Sigmoid colon (tissue), 7 donors: ENCODE measurements around the gene ABHD16A. TPM values are rescaled to one million over a fixed set of nuclear protein-coding genes. Genes with fewer than 3 reads are reported as not detected.

Experiments used
- DNase-seq: peaks from one replicate; pipeline ENCODE4 v3.0.0-alpha.2; 2019
- H3K27ac ChIP-seq, 4 donors: fragments of 200-600 bp; sonication (generic); one replicate each; pipeline ENCODE4 v1.5.1; 2016 to 2019; ENCODE audit warnings: mild to moderate bottlenecking in 1 of 4
- H3K27me3 ChIP-seq, 3 donors: fragments of 200-600 bp; sonication (generic); one replicate each; pipeline ENCODE4 v1.5.1; 2019; ENCODE audit warnings: mild to moderate bottlenecking in 1 of 3
- H3K36me3 ChIP-seq, 4 donors: fragments of 200-600 bp; sonication (generic); one replicate each; pipeline ENCODE4 v1.5.1; 2016 to 2019
- H3K4me1 ChIP-seq, 4 donors: fragments of 200-600 bp; sonication (generic); one replicate each; pipeline ENCODE4 v1.5.1; 2017 to 2019
- H3K4me3 ChIP-seq, 4 donors: fragments of 200-600 bp; sonication (generic); one replicate each; pipeline ENCODE4 v1.5.1; 2017 to 2019; ENCODE audit warnings: mild to moderate bottlenecking in 2 of 4, moderate library complexity in 1 of 4
- H3K9me3 ChIP-seq, 4 donors: fragments of 200-600 bp in 3 of 4; sonication (generic) in 3 of 4; one replicate each; pipeline versions ENCODE4 v1.5.1 to v1.6.1; 2013 to 2019
- EP300 ChIP-seq, 4 donors: sonication (generic); formaldehyde crosslinking; IDR thresholded peaks; one replicate each; pipeline ENCODE4 v1.6.1; 2017; ENCODE audit warnings: antibody characterized with exemption in 4 of 4
- POLR2A ChIP-seq, 2 donors: fragments of 450-650 bp; IDR thresholded peaks; one replicate each; pipeline ENCODE4 v1.6.1; 2016; ENCODE audit warnings: antibody characterized with exemption in 2 of 2, mild to moderate bottlenecking in 2 of 2, moderate library complexity in 2 of 2
- POLR2AphosphoS5 ChIP-seq, 4 donors: sonication (generic); formaldehyde crosslinking; IDR thresholded peaks; one replicate each; pipeline ENCODE4 v1.6.1; 2017; ENCODE audit warnings: antibody characterized with exemption in 4 of 4
- WGBS, 2 donors: extraction: QIAGEN DNeasy Blood & Tissue Kit; methylation state at CpG; one replicate each; pipeline ENCODE4 v1.1.7; 2013; 5-methylcytosine and 5-hydroxymethylcytosine counted together
- intact Hi-C: fragments of 100-400 bp; cut with DNase I; formaldehyde crosslinking; loops from one replicate; pipeline ENCODE4 v1.15.1; 2023
- polyA plus RNA-seq, 3 donors: library from polyadenylated mRNA; stranded (reverse); fragments of 200-250 nt; gene quantifications; one replicate each; pipeline ENCODE4 v1.2.3, GENCODE V29; 2013
- total RNA-seq, 4 donors: library from RNA; depleted of rRNA; stranded (reverse); fragments of >200 nt; gene quantifications; one replicate each; pipeline ENCODE4 v1.1.0, GENCODE V29; 2016
- TF ChIP-seq, protein P1 (sequence below), 4 experiments: fragments of 450-650 bp in 3 of 4; fragments of 200-600 bp in 1 of 4; IDR thresholded peaks; one replicate each; pipeline ENCODE4 v1.5.1; 2016 to 2019; ENCODE audit warnings: antibody characterized with exemption in 4 of 4, mild to moderate bottlenecking in 3 of 4, moderate library complexity in 2 of 4
- donor health status: healthy with polysubstance abuse.
- donor health status: Bipolar disorder and iron deficiency.
- donor health status: healthy.

The ABHD16A gene
- total and polyA plus RNA-seq, 7 donors: 16.9 to 63.4 (median 40.3) TPM

DNA sequence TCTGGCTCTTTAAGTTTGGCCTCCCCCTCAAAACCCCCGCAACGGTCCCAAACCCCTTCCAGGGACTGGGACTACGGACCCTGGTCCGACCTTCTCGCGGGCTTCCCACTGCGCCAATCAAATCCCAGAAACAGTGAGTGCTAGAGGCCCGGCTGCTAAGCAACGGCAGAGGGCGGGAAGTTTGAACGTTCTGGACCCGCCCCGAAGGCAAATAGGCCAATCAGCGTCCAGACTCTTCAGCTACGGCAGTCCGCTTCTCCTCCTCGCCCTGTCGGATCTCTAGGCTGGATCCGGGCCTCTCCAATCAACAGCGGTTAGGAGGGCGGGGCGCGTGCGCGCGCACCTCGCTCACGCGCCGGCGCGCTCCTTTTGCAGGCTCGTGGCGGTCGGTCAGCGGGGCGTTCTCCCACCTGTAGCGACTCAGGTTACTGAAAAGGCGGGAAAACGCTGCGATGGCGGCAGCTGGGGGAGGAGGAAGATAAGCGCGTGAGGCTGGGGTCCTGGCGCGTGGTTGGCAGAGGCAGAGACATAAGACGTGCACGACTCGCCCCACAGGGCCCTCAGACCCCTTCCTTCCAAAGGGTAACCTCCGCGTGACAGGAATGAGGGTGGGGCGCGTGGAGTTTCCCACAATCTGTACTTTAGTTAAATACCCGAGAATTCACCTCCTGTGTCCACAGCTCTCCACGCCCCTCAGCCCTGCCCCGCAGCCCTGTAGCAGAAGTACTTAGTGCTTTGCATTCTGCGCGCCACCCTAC lies 36.7 kb upstream of the ABHD16A start, which contains the start of gene MSH5:
MSH5 (plus strand) TSS at position 367 of the 758 bp plus-strand sequence. CDS start 462 bp downstream, outside the sequence.
- intact Hi-C loops: loop anchor here (2.0 kb wide), 1 partner anchor 55 kb away; the partner anchor contains the start of gene VARS1
- peak; percentile 100 for DNase-seq
- Histone ChIP-seq H3K4me3 (peak within 1 kb of the TSS; percentile 37 to 83 (median 73)), H3K9me3 (no peaks in the 10 kb centered on the region), H3K36me3 (no peaks in the 10 kb centered on the region), H3K4me1 (peaks cover 0 to 31% (median 24%) of the 10 kb centered on the region in 4 donors), H3K27ac (peak within 1 kb of the TSS; percentile 74 to 95 (median 77)), H3K27me3 (no peaks in the 10 kb centered on the region)
- WGBS, 2 donors: 0% methylated on average over 58 of the region's 58 CpGs
- TF ChIP-seq EP300 (IDR thresholded peaks at IDR 0.05): no peak
- peak in 1 of 2 donors; percentile 72 for TF ChIP-seq POLR2A (IDR thresholded peaks at IDR 0.05)
- TF ChIP-seq POLR2AphosphoS5 (IDR thresholded peaks at IDR 0.05): peak; percentile 78 to 87 (median 85)
- TF ChIP-seq, protein P1, sequence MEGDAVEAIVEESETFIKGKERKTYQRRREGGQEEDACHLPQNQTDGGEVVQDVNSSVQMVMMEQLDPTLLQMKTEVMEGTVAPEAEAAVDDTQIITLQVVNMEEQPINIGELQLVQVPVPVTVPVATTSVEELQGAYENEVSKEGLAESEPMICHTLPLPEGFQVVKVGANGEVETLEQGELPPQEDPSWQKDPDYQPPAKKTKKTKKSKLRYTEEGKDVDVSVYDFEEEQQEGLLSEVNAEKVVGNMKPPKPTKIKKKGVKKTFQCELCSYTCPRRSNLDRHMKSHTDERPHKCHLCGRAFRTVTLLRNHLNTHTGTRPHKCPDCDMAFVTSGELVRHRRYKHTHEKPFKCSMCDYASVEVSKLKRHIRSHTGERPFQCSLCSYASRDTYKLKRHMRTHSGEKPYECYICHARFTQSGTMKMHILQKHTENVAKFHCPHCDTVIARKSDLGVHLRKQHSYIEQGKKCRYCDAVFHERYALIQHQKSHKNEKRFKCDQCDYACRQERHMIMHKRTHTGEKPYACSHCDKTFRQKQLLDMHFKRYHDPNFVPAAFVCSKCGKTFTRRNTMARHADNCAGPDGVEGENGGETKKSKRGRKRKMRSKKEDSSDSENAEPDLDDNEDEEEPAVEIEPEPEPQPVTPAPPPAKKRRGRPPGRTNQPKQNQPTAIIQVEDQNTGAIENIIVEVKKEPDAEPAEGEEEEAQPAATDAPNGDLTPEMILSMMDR (IDR thresholded peaks at IDR 0.05): no peak

DNA sequence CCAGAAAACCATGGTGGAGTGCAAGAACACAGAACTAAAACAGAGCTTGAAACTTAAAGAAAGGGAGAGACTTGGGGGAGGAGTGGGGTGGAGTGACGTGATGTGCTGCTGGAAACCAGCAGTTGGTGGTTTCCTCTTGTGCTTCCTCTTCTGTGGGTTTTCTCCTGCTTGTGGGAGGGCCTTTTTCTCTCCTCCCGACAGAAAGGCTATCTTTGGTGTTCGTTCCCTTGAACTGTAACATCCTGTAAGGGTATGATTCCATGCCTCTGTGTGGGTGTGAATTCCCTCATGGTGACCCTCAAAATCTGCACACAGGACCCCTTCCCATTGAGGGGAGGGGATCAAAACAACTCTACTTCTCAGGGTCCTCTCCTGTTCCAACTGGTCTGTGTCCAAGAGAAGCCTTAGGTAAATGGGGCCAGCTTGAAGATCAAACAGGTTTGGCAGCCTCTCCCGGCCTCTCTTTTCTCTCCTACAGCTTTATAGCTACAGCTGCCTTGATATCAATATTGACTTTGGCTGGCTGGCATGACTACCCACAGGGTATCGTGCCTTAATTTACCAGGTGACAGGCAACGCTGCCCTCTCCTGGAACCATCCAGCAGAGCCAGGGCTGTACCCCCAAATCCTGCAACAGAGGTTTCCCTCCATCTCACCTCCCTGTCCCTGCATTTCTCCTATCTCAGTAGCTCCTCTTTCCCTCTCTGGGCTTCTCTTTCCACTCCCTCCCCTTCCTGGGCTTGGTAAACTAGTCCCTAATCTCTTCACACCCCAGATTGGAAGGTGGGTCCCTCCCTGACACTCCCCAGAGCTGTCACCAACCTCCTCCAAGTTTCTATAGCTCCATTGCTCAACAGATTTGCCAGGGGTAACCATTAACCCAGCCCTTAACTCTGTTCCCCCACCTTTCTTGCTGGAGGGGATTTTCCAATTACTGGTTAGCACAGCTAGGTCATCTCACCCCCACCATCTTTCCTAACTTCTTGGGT lies 35.2 kb upstream of the ABHD16A start:
- Histone ChIP-seq H3K27ac (peak overlapping the region; percentile 92 to 98 (median 94)), H3K9me3 (no peaks in the 10 kb centered on the region), H3K4me1 (peaks cover 0 to 46% (median 40%) of the 10 kb centered on the region in 4 donors), H3K27me3 (no peaks in the 10 kb centered on the region), H3K4me3 (no peak overlapping the region), H3K36me3 (peaks cover 6 to 9% (median 7%) of the 10 kb centered on the region in 4 donors)
- intact Hi-C loops: no loop called here
- DNase-seq: no peak
- WGBS, 2 donors: 2 to 9% methylated on average over 6 of the region's 6 CpGs
- TF ChIP-seq EP300 (IDR thresholded peaks at IDR 0.05): no peak
- peak in 2 of 4 donors; percentile 24 to 60 for TF ChIP-seq POLR2AphosphoS5 (IDR thresholded peaks at IDR 0.05)
- no peak for TF ChIP-seq POLR2A (IDR thresholded peaks at IDR 0.05)
- TF ChIP-seq, protein P1 (IDR thresholded peaks at IDR 0.05): no peak

DNA sequence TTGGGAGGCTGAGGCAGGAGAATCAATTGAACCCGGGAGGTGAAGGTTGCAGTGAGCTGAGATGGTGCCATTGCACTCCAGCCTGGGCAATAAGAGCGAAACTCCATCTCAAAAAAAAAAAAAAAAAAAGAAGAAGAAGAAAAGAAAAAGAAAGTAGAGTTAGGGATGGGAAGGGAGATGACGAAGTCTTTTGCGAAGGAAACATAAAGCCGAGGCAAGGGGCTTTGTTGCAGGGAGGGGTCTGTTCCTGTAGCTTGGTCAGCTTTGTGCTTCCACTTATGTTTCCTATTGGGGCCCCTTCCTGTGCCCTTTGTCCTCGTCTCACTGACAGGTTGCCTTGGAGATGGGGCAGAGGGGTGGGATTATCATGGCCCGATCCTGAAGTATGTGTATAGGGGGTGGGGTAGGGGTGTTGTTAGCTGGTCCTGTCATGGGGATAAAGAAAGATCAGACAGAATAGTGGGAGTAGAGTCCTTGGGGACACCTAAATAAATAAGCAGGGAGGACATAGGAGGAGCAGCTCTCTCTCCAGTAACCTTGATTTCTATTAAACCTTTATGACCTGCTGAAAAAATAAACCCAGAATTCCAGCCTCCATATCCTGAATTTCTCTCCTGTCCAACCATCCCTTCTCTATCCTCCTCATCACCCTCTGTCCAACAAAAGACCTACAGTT lies 34.3 kb upstream of the ABHD16A start:
- Histone ChIP-seq H3K9me3 (no peaks in the 10 kb centered on the region), H3K36me3 (peaks cover 13 to 17% (median 15%) of the 10 kb centered on the region in 4 donors), H3K27me3 (no peaks in the 10 kb centered on the region), H3K27ac (peak overlapping the region; percentile 92 to 98 (median 94)), H3K4me1 (peaks cover 0 to 49% (median 40%) of the 10 kb centered on the region in 4 donors), H3K4me3 (peak overlapping the region in 1 of 4 donors; percentile 64)
- 10 to 18% methylated on average over 7 of the region's 7 CpGs for WGBS, 2 donors
- DNase-seq: no peak
- TF ChIP-seq, protein P1 (IDR thresholded peaks at IDR 0.05): no peak
- no peak for TF ChIP-seq POLR2AphosphoS5 (IDR thresholded peaks at IDR 0.05)
- no peak for TF ChIP-seq POLR2A (IDR thresholded peaks at IDR 0.05)
- TF ChIP-seq EP300 (IDR thresholded peaks at IDR 0.05): no peak
- intact Hi-C loops: no loop called here

DNA sequence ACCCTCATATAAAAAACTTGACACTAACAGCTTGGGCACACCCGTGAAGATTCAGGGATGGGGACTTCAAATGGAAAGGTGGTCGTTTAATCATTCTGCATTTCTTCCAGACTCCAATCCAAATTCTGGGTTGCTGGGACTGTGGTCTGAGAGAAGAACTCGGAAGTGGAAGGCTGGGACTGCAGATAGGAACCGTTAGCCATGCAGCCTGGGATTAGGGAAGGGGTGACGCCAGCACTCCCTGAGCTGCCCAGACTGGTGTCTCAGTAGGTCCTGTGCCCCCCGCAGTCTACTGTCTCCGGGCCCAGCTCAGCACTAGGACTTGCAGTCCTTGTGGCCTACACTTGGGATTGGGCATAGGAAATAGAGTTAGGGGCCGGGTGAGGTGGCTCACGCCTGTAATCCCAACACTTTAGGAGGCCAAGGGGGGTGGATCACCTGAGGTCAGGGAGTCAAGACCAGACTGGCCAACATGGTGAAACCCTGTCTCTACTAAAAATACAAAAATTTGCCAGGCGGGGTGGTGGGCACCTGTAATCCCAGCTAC lies 33.7 kb upstream of the ABHD16A start:
- Histone ChIP-seq H3K9me3 (no peaks in the 10 kb centered on the region), H3K36me3 (peaks cover 17 to 23% (median 21%) of the 10 kb centered on the region in 4 donors), H3K4me3 (peak overlapping the region; percentile 64 to 76 (median 73)), H3K27ac (peak overlapping the region; percentile 92 to 98 (median 94)), H3K4me1 (peaks cover 0 to 49% (median 40%) of the 10 kb centered on the region in 4 donors), H3K27me3 (no peaks in the 10 kb centered on the region)
- TF ChIP-seq POLR2AphosphoS5 (IDR thresholded peaks at IDR 0.05): no peak
- TF ChIP-seq, protein P1 (IDR thresholded peaks at IDR 0.05): no peak
- no peak for DNase-seq
- intact Hi-C loops: no loop called here
- WGBS, 2 donors: 15 to 20% methylated on average over 10 of the region's 10 CpGs
